HG03095 (cell line): ENCODE data around the gene RND3.

Experiments
- ATAC-seq: cut with Tn5 transposase; IDR thresholded peaks from one replicate; pipeline ENCODE4 v1.9.1; 2021; ENCODE audit warnings: moderate library complexity; ENCODE audit not compliant: unreplicated experiment

RND3 gene

DNA sequence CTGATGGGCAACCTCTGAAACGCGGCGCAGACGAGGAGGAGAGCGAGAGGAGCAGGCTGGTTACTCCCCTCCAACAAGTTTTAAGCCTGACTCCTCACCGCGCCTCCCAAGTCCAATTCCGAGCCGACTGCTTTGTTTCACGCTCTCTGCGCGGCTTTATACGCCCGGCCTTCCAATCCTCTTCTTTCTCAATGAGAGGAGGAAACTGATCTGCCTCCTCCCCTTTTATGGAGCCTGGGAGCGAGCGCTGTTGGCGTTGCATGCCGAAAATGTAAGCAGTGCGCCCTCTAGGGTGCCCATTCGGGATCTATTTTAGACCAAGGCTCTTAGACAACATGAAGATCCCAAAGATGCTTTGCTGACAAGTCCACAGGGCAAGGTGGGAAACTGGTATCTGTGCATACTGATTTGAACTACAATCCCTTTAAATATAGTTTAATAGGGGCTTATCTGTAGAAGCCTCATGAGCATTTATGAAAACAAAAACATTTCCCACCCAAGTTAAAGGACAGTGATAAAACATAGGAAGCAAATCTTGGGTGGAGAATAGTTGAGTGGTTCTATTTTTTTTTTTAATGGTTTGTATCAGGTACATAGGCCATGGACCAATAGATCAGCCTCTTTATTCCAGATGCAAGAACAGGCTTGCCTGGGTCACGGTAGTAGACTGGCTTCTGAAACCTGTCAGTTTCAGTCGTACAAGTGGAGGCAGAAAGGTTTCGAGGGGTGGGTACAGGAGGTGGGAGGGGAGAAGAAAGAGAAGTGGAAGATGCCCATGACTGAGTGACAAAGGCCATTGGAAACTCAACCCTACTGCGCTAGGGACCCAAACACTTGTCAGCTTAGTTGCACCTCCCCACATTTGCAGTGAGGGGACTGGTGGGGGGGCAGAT is at the start of gene RND3:
TSS of gene RND3 (minus strand) at position 131 of the 893 bp plus-strand sequence. CDS start 250 bp downstream, outside the sequence.
- ATAC-seq, result peak; percentile 83

- no peak for ATAC-seq
Measured at GRCh38 chr2:150535176-150535575, 47.7 kb upstream of the RND3 start.

DNA sequence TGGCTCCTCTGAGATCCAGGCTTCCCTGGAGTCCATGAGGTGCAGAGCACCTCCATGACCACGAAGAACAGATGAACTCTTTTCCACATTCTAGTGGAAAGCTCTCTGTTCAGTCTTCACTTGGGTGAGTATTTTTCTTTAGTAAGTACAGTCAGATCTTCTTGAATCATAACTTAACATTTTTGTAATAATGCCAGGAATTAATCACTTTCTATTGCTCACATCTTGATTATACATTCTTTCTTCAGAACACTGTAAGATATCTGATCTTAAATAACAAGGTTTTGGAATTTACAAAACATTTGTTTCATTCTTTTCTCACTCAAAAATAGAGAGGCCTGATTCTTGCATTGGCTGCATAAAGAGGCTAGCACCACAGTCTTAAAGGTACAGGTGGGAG is 45.4 kb upstream of the RND3 start:
- no peak for ATAC-seq

DNA sequence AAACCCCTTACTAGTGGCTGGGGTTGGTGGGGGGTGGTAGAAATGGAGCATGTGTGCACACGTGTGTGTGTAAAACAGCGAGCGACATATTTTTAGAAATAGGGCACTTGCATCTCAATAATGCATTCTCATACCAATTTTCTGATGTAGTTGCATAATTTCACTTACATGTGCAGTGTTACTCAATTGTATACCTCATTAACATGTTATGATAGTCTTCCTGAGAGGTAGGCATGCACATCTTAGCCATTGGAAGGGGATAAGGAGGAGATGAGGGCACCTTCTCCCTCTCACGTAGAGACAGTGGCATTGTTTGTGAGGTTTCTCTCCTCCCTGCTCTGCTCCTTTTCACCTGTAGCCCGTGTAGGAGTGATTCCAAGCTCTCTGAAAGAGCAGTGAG is 44.6 kb upstream of the RND3 start:
- no peak for ATAC-seq

DNA sequence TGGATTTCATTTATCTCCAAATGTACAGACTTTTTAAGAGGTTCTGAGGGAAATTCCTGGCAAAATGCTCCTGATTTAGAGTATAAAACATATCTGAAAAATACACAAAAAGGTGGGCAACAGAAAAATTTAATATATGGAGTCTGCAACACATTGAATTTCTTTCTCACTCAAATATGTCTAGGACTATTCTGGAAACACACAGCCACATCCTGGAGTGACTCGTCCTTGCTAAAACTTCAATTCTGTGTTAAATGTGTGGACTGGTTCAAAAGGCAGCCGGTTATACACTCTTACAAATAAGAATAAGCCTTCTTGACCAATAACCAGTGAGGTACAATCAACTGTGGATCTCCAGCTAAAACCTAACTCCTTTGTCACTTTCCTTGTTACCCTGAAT is 44.1 kb upstream of the RND3 start:
- ATAC-seq, result no peak

DNA sequence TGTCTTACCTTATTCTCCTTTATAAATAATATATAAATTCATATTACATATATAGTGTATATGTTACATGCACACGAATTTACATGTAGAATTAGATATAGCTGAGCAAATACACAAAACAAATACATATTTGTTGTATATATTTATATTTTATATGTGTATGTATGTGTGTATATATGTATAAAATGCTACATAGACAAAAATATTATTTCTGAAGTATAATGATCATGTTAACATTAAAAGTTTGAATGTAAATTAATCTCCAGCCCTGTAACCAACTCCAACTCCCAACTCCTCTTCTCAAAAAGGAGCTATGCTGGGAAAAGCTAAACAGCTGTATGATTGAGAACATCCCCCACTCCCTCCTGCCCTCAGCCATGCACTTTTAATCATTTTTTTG is 42.7 kb upstream of the RND3 start:
- no peak for ATAC-seq

GRCh38 chr2:150528861-150529801 is 41.7 kb upstream of the RND3 start:
- peak; percentile 90 for ATAC-seq

DNA sequence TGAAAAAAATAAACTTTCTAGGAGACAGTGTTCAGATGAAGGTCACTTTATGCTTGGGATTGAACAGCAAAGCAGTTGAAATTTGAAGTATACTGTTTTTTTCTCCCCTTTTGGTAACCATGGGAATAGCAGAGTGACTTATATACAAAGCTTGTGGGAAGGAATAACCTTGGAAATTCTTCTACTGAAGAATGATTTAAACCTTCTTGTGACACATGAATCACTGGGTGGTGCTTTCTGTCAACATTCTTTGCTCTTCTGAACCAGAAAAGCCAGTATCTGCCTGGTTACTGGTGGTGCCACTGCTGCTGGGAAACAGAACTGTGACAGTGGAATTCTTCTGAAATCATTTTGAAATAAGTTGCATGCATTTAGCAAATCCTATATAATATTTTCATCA is 39.4 kb upstream of the RND3 start:
- no peak for ATAC-seq

GRCh38 chr2:150526006-150526405 is 38.5 kb upstream of the RND3 start:
- no peak for ATAC-seq

GRCh38 chr2:150522269-150522668 is 34.8 kb upstream of the RND3 start:
- no peak for ATAC-seq

DNA sequence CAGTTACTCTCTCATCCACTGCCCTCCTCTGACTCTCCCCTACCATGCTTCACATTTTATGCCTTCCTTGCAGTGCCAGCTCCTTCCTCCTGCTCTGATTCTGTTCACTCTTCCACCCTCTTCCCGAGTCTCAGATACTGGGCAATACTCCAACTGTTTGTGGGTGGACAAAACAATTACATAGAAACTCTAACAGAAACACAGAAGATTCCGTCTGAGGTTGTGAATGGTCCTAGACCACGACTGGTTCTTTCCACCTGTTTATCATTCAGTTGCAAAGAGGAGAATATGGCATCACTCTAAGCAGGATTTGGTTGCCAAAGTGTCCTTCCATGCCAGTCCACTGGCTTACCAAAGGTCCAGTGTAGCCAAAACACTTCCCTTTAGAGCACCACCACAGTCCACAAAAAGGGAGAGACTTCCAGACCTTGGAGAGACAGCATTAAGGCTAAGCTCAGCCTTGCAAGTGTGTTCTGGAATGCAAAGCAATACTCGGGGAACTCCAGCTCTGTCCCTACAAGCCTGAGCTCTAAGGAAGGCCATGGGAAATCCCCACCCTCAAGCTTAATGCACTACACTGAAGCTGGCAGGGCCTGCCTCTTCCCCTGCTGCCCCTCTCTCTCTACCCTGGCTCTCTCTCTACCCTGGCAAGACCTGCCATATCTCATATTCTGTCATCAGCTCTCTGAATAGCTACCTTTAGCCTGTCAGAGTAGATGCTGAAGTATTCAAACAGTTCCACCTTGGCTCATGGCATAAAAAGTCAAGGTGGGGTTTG is 33.6 kb upstream of the RND3 start:
- no peak for ATAC-seq

DNA sequence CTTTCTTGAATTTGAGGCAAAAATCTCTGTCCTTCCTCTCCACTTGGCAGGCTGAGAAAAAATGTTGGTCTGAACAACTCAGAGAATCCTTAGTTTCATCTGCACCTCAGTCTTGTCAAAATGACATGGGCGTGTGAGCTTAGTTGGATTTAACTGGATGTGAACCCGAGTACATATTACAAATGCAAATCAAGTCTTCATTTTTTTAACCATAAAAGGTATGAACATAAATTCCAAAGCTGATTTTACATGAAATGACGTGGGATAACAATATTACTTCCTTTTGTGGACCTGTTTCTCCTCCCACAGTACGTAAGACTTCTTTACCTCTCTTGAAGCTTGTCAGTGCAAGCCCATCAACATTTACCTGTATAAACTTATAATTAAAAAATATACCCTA is 32.6 kb upstream of the RND3 start:
- no peak for ATAC-seq

GRCh38 chr2:150517951-150518680 is 30.6 kb upstream of the RND3 start:
- ATAC-seq, result no peak

- ATAC-seq, result no peak
Measured at GRCh38 chr2:150513647-150514046, 26.2 kb upstream of the RND3 start.

DNA sequence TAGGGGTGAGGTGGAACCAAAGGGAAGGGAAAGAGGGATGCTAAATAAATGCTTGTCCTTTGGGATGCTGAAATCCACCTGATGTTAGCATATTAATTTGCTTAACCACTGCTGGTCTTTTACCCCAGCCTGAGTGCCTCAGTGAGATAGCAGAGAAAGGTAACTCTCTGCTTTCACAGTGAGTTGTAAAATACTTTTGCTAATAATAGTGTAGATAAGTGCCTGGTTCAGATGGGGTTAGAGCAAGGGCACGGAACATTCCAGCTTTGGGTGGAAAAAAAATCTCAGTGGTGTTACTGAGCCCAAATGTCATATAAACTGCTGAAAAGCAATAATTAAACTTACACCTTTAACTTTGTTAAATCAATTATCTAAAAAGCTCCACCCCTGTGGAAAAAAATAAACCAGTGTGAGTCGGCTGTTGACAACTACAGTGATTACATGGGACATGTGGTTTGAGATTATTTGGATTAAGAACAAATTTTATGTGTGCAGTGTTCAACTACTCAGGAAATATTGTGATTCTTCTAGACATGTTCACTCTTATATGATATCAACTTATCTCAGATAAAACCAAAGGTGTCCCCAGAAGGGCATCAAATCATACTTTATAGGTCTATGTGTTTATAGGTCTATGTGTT is 21.1 kb upstream of the RND3 start:
- ATAC-seq, result no peak

- ATAC-seq, result no peak
Measured at GRCh38 chr2:150507071-150507470, 19.6 kb upstream of the RND3 start.

DNA sequence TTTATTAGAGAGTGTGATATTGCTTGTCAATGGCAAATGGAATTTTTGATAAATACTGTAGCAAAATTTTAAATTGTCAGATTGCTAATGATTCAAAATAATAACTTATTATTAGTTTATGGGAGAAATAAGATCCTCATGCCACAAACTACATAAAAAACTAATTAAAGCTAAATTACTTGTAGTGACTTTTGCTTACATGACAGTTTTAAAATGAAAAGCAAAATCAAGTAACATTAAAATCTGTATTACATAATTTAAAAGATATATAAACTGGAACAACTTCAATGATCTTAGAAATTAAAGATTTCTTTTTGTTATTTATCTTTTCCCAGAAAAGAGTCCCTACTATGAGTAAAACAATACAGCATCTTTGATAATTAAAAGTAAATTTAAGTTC is 17.7 kb upstream of the RND3 start:
- no peak for ATAC-seq

DNA sequence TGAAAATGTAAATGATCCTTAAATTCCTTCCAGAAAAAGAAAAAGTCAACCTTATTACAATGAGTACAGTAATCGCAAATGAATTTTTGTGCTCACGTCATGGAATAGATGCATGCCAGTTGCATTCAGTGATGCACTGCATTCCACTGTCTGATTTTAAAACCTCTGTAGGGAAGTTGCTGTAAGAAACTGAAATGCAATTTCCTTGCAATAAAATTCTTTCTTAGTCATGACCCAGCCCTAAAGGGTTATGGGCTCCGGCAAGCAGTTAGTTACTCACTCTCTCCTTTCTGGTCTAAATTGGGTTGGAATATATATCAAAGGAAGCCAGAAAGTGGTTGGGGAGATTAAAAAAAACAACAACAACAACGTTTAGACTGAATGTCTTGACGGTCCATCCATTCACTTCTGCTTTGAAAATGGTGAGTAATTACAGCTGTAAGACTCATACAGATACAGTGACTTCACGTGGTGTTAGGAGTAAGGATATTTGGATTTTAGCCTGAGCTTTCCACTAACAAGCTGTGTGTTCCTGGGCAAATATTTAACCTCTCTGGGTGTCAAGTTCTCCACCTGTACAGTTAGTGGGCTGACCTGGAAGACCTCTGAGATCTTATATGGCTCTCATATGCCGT is 8.6 kb upstream of the RND3 start:
- no peak for ATAC-seq

DNA sequence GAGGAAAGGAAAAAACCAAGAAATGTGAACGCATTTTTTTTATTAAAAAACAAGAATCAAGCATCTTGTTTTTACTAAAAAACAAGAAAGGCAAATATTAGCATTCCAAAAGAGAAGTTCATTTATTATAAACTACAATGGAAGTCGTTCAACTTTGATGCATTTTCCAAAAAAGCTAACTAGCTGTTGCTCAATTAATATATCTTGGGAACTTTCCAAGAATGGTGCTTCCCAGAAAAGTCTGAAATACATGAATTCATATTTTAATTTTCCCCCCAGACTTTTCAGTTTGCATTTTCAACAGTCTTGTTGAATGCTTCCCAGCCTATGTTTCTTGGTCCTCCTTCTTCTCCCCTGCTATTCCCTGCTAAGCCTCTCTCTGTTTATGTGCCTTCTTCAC is 7.5 kb upstream of the RND3 start:
- ATAC-seq, result no peak
